Esophagus mucosa (tissue), 1 donor: ENCODE data around the gene NAPA. TPM values are rescaled to one million over a fixed set of nuclear protein-coding genes. Genes with fewer than 3 reads are reported as not detected.

Experiments used
- ATAC-seq: fragments of 200-7000 bp; cut with Tn5 transposase; one replicate; pipeline ENCODE4 v1.9.1; 2020
- total RNA-seq: library from RNA; stranded (reverse); gene quantifications from one replicate; pipeline ENCODE4 v1.2.4, GENCODE V29; 2023
- donor health status: DM: yes; HTN: yes; CAD: no.

NAPA gene
- total RNA-seq, 1 donor from 2014 or later: 96.2 TPM

DNA sequence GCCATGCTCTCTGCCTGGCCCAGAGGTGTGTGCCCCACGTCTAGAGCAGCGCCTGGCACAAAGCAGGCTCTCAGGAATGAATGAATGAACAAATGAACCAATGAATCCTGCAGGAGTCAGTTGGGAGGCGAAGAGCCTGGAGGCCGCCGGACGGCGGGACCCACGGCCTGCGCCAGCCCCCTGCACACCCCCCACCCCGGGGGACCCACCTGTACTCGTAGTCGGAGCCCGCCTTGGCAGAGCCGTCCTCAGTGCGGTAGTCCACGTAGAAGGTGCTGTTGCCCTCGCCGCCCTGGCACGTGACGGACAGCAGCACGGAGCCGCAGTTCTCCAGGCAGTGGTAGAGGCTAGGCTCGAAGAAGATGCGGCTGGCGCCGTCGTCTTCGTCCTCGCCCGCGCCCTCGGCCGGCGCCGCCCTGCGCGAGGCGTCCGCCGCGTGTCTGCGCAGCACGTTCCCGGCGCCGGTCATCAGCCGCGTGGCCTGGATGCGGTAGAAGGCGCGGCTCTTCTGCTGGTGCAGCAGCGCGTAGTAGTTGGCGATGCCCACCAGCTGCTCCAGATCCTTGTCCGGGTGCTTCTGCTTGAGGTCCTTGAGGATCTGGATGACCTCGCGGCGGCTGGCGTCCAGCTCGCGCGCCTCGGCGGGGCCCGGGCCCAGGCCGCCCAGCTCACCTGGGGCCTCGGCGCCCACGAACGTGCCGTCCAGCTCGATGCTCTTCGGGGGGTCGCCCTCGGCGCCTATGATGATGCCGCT is 58.0 kb downstream of the NAPA start:
- peak; percentile 15 for ATAC-seq

GRCh38 chr19:47450478-47450877 is 64.4 kb downstream of the NAPA start:
- ATAC-seq: no peak

GRCh38 chr19:47448360-47448727 is 66.5 kb downstream of the NAPA start:
- no peak for ATAC-seq

DNA sequence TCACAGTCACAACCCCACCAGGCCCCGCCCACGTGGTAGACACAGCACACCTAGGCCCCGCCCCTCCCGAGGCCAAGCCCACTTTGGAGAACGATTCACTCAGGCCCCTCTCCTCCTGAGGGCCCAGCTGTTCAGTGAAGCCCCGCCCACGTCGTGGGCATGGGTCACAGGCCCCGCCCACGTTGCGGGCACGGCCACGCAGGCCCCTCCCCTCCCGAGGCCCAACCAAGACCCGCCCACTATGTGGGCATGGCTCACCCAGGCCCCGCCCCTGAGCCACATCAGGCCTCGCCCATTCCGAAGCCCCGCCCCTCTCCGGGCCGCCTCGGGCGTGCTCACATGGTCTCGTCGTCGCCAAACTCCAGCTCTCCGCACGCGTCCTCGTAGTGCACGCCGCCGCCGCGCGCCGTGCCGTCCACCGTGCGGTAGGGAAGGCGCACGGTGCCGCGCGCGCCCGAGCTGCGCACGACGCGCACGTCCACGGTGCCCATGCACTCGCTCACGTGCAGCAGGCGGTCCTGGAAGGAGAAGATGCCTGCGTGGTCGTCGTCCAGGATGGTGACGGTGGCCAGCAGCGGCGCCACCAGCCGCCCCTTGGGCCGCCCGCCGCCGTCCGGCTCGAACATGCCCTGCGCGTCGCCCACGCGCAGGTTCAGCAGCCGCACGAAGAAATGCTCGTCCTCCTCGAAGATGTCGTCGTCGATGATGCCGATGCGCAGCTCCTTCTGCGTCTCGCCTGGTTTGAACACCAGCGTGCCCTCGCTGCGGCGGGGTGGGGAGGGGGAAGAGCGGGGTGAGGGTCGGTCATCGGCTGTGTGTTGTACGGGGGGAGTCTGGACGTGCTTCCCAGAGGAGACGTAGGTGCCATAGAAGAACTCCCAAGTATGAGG is 67.1 kb downstream of the NAPA start:
- peak; percentile 79 for ATAC-seq

DNA sequence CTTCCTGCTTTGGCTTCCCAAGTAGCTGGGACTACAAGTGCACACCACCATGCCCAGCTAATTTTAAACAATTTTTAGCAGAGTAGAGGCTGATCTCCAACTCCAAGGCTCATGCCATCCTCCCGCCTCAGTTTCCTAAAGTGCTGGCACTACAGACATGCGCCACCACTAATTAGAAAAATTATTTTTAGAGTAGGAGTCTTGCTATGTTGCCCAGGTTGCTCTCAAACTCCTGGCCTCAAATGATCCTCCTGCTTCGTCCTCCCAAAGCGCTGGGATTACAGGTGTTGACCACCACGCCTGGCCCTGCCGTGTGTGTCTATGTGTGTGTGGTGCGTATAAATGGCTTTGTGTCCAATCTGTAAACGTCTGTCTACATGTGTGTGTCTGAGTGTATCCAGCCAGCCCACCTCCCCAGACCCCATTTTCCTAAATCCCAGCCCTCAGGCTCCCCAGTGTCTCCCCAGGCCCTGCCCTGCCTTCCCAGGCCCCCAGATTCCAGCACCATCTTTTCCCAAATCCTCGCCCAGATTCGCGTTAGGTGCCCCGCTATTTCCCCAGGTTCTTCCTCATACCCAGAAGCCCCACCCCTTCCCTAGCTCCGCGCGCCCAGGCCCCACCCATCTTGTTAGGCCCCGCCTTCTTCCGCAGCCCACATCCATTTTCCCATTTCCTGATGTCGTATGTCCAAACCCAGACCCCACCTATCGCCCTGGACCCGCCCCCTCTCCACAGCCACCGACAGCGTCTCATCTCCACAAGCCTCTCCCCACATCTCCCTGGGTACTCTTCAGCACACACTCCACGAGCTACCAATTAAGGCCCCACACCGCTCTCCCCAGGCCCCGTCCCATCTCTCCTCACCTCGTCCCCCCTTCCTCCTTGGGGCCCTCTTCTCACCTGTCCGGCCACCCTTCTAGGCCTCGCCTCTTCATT is 68.1 kb downstream of the NAPA start:
- peak; percentile 6 for ATAC-seq

DNA sequence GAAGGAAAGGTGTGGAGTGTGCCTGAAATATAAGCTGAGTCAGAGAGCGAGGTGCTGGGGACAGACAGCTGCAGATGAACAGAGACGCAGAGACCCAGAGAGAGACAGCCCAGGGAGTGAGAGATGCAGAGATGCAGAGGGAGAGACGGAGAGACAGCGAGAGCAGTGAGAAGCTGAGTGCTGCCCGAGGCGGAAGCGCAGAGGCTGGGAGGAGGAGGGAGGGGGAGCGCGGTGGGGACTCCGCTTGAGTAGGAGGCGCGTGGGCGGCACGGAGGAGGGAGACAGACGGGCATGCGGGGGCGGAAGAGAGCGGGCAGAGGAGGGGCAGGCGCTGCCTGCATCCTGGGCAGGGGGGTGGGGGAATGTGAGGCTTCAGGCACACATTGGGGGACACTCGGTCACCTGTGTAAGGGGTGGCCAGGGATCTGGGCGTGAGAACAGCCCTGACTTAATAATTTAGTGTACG is 68.9 kb downstream of the NAPA start:
- no peak for ATAC-seq

DNA sequence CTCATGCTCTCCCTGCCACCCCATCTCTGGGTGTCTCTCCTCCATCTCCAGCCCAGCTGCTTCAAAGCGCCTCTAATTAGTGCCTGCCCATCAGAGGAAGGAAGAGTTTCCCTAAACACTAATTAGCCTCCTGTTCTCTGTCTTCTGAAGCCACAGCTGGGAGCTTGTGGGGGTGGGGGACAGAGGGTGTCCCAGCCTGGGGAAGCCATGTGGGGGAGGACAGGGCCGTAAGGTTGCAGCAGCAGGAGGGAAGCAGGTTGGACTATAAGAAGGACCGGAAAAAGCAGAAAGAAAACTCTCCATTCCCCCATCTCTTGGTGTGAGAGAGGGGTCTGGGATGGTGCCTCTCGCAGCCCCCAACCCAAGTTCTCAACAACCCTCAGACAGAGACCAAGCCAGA is 69.3 kb downstream of the NAPA start:
- ATAC-seq: no peak

DNA sequence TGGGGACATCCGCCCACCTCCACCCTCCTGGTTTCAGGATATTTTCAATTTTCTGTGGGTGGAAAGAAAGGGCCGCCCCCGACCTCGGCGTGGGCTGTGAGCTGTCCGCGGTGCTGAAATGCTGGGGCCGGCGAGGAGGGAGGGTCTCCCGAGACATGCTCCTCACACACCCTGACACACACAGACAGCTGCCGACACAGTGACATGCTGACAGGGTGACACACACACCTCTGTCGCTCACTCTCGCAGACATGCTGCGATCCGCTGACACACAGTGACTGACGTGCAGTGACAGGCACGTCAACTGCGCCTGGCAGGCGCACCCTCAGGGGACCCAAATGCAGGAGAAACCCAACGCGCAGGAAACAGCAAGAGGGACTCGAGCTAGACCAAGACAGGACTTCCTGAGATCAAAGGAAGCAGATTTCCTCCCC is 70.5 kb downstream of the NAPA start:
- ATAC-seq: peak; percentile 33

GRCh38 chr19:47443331-47443730 is 71.5 kb downstream of the NAPA start:
- ATAC-seq: no peak

DNA sequence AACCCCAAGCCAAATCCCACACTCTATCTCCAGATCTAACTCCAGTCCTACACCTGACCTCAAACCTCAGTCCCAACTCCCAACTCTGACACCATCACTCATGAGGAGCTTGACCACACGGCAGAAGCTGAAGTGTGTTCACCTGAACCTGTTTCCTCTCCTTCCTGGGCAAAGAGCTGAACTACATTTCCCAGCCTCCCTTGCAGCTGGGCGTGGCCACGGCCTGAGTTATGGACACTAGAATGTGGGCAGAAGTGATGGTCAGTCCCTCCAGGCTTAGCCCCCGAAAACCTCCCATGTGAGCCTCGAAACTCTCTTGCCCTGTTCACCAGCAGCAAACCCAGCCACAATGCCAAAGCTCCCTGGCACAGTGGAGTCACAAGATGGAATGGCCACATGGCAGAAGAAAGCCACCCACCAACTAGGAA is 76.1 kb downstream of the NAPA start:
- ATAC-seq: no peak

Other genes with a start within 250 kb of the NAPA start
- gene INAFM1, start 240.2 kb downstream of the NAPA start, total RNA-seq: 7.3 TPM
- gene C5AR1, start 205.2 kb downstream of the NAPA start, total RNA-seq: 1.1 TPM
- 1.7 TPM for gene C5AR2, start 182.9 kb downstream of the NAPA start, total RNA-seq
- 7.9 TPM for gene DHX34, start 165.7 kb downstream of the NAPA start, total RNA-seq
- gene MEIS3, start 95.5 kb downstream of the NAPA start, total RNA-seq: 0.64 TPM
- gene SLC8A2, start 43.2 kb downstream of the NAPA start, total RNA-seq: 0.12 TPM
- 9.8 TPM for gene KPTN, start 30.8 kb downstream of the NAPA start, total RNA-seq
- 0.08 TPM for gene ZNF541, start 58.1 kb upstream of the NAPA start, total RNA-seq
- 7.9 TPM for gene BICRA, start 94.1 kb upstream of the NAPA start, total RNA-seq
- gene EHD2, start 198.4 kb upstream of the NAPA start, total RNA-seq: 37.0 TPM
- 218 TPM for gene NOP53, start 230.5 kb upstream of the NAPA start, total RNA-seq